ENCODE measurements around the gene ABCA4.

- no peak for TF ChIP-seq ZFP30 (CRISPR knock-in tag; IDR thresholded peaks at IDR 0.05)
- TF ChIP-seq ZC3H10 (CRISPR knock-in tag; IDR thresholded peaks at IDR 0.05) = no peak
Measured at GRCh38 chr1:94081566-94082344, 39.2 kb downstream of the ABCA4 start.

All from SK-N-SH treated with all-trans-retinoic acid at 6 μM for 48 hours (cell line).